GM10266 (cell line): Measurements from ENCODE around the gene MRAS.

Experiments
- DNase-seq: peaks from one replicate; pipeline ENCODE4 v3.0.0; 2012; ENCODE audit errors: extremely low spot score
- CTCF ChIP-seq: IDR thresholded peaks from 2 replicates; pipeline ENCODE4 v1.5.1; 2012; ENCODE audit warnings: mild to moderate bottlenecking, low read depth; ENCODE audit not compliant: control insufficient read depth, insufficient read depth; ENCODE audit errors: missing control alignments

The MRAS gene

GRCh38 chr3:138435840-138436239 is 87.5 kb downstream of the MRAS start:
- no peak for DNase-seq
- no peak for TF ChIP-seq CTCF

- TF ChIP-seq CTCF, result no peak
- DNase-seq, result no peak
Observed at GRCh38 chr3:138437281-138437680, 88.9 kb downstream of the MRAS start.

GRCh38 chr3:138438896-138439295 is 90.5 kb downstream of the MRAS start:
- TF ChIP-seq CTCF, result no peak
- DNase-seq, result no peak

GRCh38 chr3:138439646-138440045 is 91.3 kb downstream of the MRAS start:
- no peak for DNase-seq
- no peak for TF ChIP-seq CTCF

GRCh38 chr3:138440121-138440521 is 91.7 kb downstream of the MRAS start:
- DNase-seq, result no peak
- TF ChIP-seq CTCF, result no peak

GRCh38 chr3:138440596-138440995 is 92.2 kb downstream of the MRAS start:
- no peak for TF ChIP-seq CTCF
- DNase-seq, result no peak

- no peak for DNase-seq
- no peak for TF ChIP-seq CTCF
Observed at GRCh38 chr3:138441256-138441655, 92.9 kb downstream of the MRAS start.

GRCh38 chr3:138441742-138442141 is 93.4 kb downstream of the MRAS start:
- no peak for TF ChIP-seq CTCF
- no peak for DNase-seq
